OCI-LY7 (cell line): ENCODE results near the gene SLC66A3. TPM values are rescaled to one million over a fixed set of nuclear protein-coding genes. Genes with fewer than 3 reads are reported as not detected.

Experiments
- BruUV-seq: library from RNA; stranded (reverse); fragments of 400-500 nt; replicated peaks from 2 replicates; lab custom pipeline; 2021; lab: Mats Ljungman, UMichigan
- CTCF ChIA-PET: fragments of 300-600 bp; sonication (Branson Sonifier 250); formaldehyde crosslinking; loops from one replicate; lab custom pipeline; 2022; ENCODE audit warnings: antibody characterized with exemption; ENCODE audit not compliant: unreplicated experiment; lab: Charles Lee
- POLR2A ChIA-PET: fragments of 300-600 bp; sonication (Branson Sonifier 250); formaldehyde crosslinking; loops from one replicate; lab custom pipeline; 2022; ENCODE audit warnings: antibody characterized with exemption; lab: Charles Lee
- DNase-seq: peaks from one replicate; pipeline ENCODE4 v3.0.0-alpha.2; 2015; ENCODE audit warnings: low spot score
- H2AFZ ChIP-seq: fragments of 200-600 bp; sonication (generic), shearing (Covaris generic); 2 replicates; pipeline ENCODE4 v1.6.1; 2014; ENCODE audit warnings: mild to moderate bottlenecking, antibody characterized with exemption, low read length, moderate library complexity
- H3K27ac ChIP-seq: fragments of 200-600 bp; sonication (generic); 2 replicates; pipeline ENCODE4 v1.5.1; 2014; ENCODE audit warnings: mixed run types, low read depth, mild to moderate bottlenecking, moderate library complexity, low read length, inconsistent platforms; ENCODE audit not compliant: poor library complexity, severe bottlenecking
- H3K36me3 ChIP-seq: fragments of 200-600 bp; sonication (generic); 2 replicates; pipeline ENCODE4 v1.6.1; 2014; ENCODE audit warnings: mild to moderate bottlenecking, antibody characterized with exemption, low read length, moderate library complexity, mixed read lengths; ENCODE audit not compliant: insufficient read depth
- H3K4me1 ChIP-seq: fragments of 200-600 bp; sonication (generic); 2 replicates; pipeline ENCODE4 v1.5.1; 2014; ENCODE audit warnings: mild to moderate bottlenecking, low read length; ENCODE audit not compliant: insufficient read depth, poor library complexity, severe bottlenecking
- H3K4me2 ChIP-seq: fragments of 200-600 bp; sonication (generic); 2 replicates; pipeline ENCODE4 v1.6.1; 2014; ENCODE audit warnings: mild to moderate bottlenecking, low read length
- H3K4me3 ChIP-seq: fragments of 200-600 bp; sonication (generic); 2 replicates; pipeline ENCODE4 v1.5.1; 2014; ENCODE audit warnings: mild to moderate bottlenecking, low read depth, low read length; ENCODE audit not compliant: poor library complexity, severe bottlenecking
- H3K79me2 ChIP-seq: fragments of 200-600 bp; sonication (generic); 2 replicates; pipeline ENCODE4 v1.6.1; 2016; ENCODE audit warnings: low read depth, mild to moderate bottlenecking, low read length, moderate library complexity, mixed read lengths; ENCODE audit not compliant: insufficient read depth
- H3K9me2 ChIP-seq: fragments of 200-600 bp; sonication (generic); 2 replicates; pipeline ENCODE4 v1.6.1; 2016; ENCODE audit warnings: mild to moderate bottlenecking, low read length, mixed read lengths; ENCODE audit not compliant: insufficient read depth
- H3K9me3 ChIP-seq: fragments of 200-600 bp; sonication (generic); 2 replicates; pipeline ENCODE4 v1.6.1; 2014; ENCODE audit warnings: mild to moderate bottlenecking, mixed run types, low read length, mixed read lengths
- H4K20me1 ChIP-seq: fragments of 200-600 bp; sonication (generic); 2 replicates; pipeline ENCODE4 v1.6.1; 2014; ENCODE audit warnings: mild to moderate bottlenecking, antibody characterized with exemption, low read length, moderate library complexity, mixed read lengths; ENCODE audit not compliant: insufficient read depth
- EZH2phosphoT487 ChIP-seq: fragments of 200-600 bp; sonication (generic); IDR thresholded peaks from 2 replicates; pipeline ENCODE4 v1.6.1; 2018; ENCODE audit warnings: low read depth, borderline replicate concordance, mild to moderate bottlenecking, mixed run types, antibody characterized with exemption, low read length, moderate library complexity, mixed read lengths
- intact Hi-C: fragments of 100-400 bp; cut with micrococcal nuclease; formaldehyde crosslinking; loops from one replicate; pipeline ENCODE4 v1.10.0; 2022; ENCODE audit not compliant: unreplicated experiment
- total RNA-seq, 2 experiments: library from RNA; depleted of rRNA in 1 of 2; stranded (reverse); fragments of >200 nt in 1 of 2; shearing (Covaris generic) in 1 of 2; gene quantifications; 2 replicates each; pipeline ENCODE4 v1.2.3, GENCODE V29; 2014 to 2022
- TF ChIP-seq, protein P1 (sequence below): fragments of 200-600 bp; sonication (generic); conservative IDR thresholded peaks from 2 replicates; pipeline ENCODE4 v1.5.1; 2014; ENCODE audit warnings: mild to moderate bottlenecking, antibody characterized with exemption, low read length, moderate library complexity, mixed read lengths

The SLC66A3 gene
- total RNA-seq, 2 experiments from 2014 or later: 6.0 to 10.0 TPM

DNA sequence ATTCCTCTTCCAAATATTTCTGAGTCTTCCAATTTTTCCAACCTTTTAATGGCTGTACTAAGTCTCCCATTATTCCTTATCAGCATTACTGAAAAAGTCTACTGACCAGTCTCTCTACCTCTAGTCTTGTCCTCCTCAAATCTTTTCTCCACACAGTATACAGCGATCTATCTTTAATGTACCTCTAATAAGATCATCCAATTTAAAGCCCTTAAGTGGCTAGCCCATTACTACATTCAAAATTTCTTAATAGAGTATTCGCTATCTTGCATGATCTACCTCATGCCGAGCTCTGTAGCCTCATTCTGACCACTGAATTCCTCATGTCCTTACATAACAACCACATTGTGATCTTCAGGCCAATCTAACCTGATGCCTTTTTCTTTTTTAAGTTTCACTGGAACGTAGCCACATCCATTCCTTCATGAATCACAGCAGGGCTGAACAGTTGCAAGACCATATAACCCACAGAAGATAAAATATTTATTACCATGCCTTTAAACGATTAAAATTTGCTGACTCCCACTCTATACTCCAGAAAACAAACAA, 57.9 kb downstream of the SLC66A3 start:
- Histone ChIP-seq H3K9me3 (no peaks in the 10 kb centered on the region), H2AFZ (no peak overlapping the region), H3K27ac (no peak overlapping the region), H4K20me1 (0 out of 2 replicates have a peak, but pooled peaks cover 2% of the 10 kb centered on the region), H3K4me3 (no peak overlapping the region), H3K79me2 (no peaks in the 10 kb centered on the region), H3K36me3 (peaks cover 57% of the 10 kb centered on the region), H3K4me2 (no peak overlapping the region), H3K4me1 (no peaks in the 10 kb centered on the region), H3K9me2 (no peaks in the 10 kb centered on the region)
- TF ChIP-seq, protein P1, sequence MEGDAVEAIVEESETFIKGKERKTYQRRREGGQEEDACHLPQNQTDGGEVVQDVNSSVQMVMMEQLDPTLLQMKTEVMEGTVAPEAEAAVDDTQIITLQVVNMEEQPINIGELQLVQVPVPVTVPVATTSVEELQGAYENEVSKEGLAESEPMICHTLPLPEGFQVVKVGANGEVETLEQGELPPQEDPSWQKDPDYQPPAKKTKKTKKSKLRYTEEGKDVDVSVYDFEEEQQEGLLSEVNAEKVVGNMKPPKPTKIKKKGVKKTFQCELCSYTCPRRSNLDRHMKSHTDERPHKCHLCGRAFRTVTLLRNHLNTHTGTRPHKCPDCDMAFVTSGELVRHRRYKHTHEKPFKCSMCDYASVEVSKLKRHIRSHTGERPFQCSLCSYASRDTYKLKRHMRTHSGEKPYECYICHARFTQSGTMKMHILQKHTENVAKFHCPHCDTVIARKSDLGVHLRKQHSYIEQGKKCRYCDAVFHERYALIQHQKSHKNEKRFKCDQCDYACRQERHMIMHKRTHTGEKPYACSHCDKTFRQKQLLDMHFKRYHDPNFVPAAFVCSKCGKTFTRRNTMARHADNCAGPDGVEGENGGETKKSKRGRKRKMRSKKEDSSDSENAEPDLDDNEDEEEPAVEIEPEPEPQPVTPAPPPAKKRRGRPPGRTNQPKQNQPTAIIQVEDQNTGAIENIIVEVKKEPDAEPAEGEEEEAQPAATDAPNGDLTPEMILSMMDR: no peak
- no peak for TF ChIP-seq EZH2phosphoT487
- no TSS peak for BruUV-seq
- ChIA-PET CTCF (interaction anchor here (0.5 to 1.2 kb wide), 3 partner anchors 8 to 211 kb away, joined by 3 to 7 read pairs (median 3); a partner anchor contains a TSS), POLR2A (interaction anchor here (0.6 kb wide), 1 partner anchor 457 kb away, joined by 3 read pairs; no protein-coding TSS in a partner anchor)
- intact Hi-C loops: no loop called here
- DNase-seq: no peak

DNA sequence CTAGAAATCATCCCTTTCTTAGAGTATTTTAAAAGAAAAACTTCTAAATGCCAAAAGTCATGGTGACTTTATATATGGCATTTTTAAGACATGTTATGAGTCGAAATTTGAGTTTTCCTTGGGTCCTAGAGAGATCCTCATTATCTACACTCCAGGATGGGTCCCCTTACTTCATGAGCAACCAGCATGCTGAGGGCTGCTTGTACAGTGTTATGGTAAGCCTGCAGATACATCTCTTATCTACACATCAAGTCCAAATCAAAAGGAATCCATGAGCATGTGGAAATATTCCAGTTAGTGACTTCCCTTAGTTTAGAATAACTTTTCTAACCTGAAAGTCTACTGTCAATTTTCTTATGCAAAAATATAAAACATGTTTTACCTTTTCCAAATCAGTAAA, 58.7 kb downstream of the SLC66A3 start:
- DNase-seq: no peak
- Histone ChIP-seq H3K9me3 (no peaks in the 10 kb centered on the region), H3K36me3 (peaks cover 62% of the 10 kb centered on the region), H3K4me2 (no peak overlapping the region), H3K9me2 (no peaks in the 10 kb centered on the region), H2AFZ (no peak overlapping the region), H3K27ac (no peak overlapping the region), H4K20me1 (0 out of 2 replicates have a peak, but pooled peaks cover 2% of the 10 kb centered on the region), H3K79me2 (no peaks in the 10 kb centered on the region), H3K4me1 (no peaks in the 10 kb centered on the region), H3K4me3 (no peak overlapping the region)
- intact Hi-C loops: no loop called here
- ChIA-PET CTCF (no interaction called here), POLR2A (no interaction called here)
- BruUV-seq: no TSS peak
- TF ChIP-seq, protein P1: no peak
- TF ChIP-seq EZH2phosphoT487: no peak

GRCh38 chr2:11214770-11215169, 59.5 kb downstream of the SLC66A3 start:
- BruUV-seq: no TSS peak
- no peak overlapping the region for H2AFZ ChIP-seq
- H3K4me1 ChIP-seq: no peaks in the 10 kb centered on the region
- no peak overlapping the region for H3K27ac ChIP-seq
- no peaks in the 10 kb centered on the region for H3K9me2 ChIP-seq
- intact Hi-C loops: no loop called here
- no peak overlapping the region for H3K4me2 ChIP-seq
- H3K79me2 ChIP-seq: no peaks in the 10 kb centered on the region
- ChIA-PET CTCF (no interaction called here), POLR2A (interaction anchor here (1.4 kb wide), 1 partner anchor 14 kb away, joined by 3 read pairs; no protein-coding TSS in a partner anchor)
- H3K36me3 ChIP-seq: peaks cover 63% of the 10 kb centered on the region
- DNase-seq: no peak
- no peaks in the 10 kb centered on the region for H3K9me3 ChIP-seq
- no peak overlapping the region for H3K4me3 ChIP-seq
- TF ChIP-seq, protein P1: no peak
- no peak for TF ChIP-seq EZH2phosphoT487
- H4K20me1 ChIP-seq: 0 out of 2 replicates have a peak, but pooled peaks cover 2% of the 10 kb centered on the region
